Measurements from ENCODE around the gene MYOZ3. TPM values are rescaled to one million over a fixed set of nuclear protein-coding genes. Genes with fewer than 3 reads are reported as not detected.

MYOZ3 gene
- total RNA-seq, 3 donors from 2014 or later, result under 0.01 to 0.33 (median 0.15) TPM

GRCh38 chr5:150630461-150631325 lies 30.4 kb upstream of the MYOZ3 start:
- Histone ChIP-seq H3K36me3 (no peaks in the 10 kb centered on the region), H3K9me3 (no peaks in the 10 kb centered on the region), H3K4me3 (no peak overlapping the region), H3K27ac (peak overlapping the region in 1 of 2 donors; percentile 64), H3K27me3 (no peaks in the 10 kb centered on the region), H3K4me1 (peaks cover 0 to 5% of the 10 kb centered on the region in 2 donors)
- DNase-seq (ENCODE audit: low spot score in 2 of 2), result peak in 1 of 2 donors; percentile 53
- intact Hi-C loops (cut with DNase I; ENCODE audit: low total_unique reads), result no loop called here
- TF ChIP-seq POLR2AphosphoS5 (IDR thresholded peaks at IDR 0.05) (no peak), POLR2A (IDR thresholded peaks at IDR 0.05) (no peak)
- TF ChIP-seq, protein P1, sequence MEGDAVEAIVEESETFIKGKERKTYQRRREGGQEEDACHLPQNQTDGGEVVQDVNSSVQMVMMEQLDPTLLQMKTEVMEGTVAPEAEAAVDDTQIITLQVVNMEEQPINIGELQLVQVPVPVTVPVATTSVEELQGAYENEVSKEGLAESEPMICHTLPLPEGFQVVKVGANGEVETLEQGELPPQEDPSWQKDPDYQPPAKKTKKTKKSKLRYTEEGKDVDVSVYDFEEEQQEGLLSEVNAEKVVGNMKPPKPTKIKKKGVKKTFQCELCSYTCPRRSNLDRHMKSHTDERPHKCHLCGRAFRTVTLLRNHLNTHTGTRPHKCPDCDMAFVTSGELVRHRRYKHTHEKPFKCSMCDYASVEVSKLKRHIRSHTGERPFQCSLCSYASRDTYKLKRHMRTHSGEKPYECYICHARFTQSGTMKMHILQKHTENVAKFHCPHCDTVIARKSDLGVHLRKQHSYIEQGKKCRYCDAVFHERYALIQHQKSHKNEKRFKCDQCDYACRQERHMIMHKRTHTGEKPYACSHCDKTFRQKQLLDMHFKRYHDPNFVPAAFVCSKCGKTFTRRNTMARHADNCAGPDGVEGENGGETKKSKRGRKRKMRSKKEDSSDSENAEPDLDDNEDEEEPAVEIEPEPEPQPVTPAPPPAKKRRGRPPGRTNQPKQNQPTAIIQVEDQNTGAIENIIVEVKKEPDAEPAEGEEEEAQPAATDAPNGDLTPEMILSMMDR (IDR thresholded peaks at IDR 0.05), result no peak

- H3K4me3 ChIP-seq, result no peak overlapping the region
- TF ChIP-seq POLR2AphosphoS5 (IDR thresholded peaks at IDR 0.05) (no peak), POLR2A (IDR thresholded peaks at IDR 0.05) (no peak)
- TF ChIP-seq, protein P1 (IDR thresholded peaks at IDR 0.05), result no peak
- DNase-seq (ENCODE audit: low spot score in 2 of 2), result no peak
- H3K9me3 ChIP-seq, result no peaks in the 10 kb centered on the region
- H3K4me1 ChIP-seq, result peaks cover 0 to 5% of the 10 kb centered on the region in 2 donors
- no peaks in the 10 kb centered on the region for H3K36me3 ChIP-seq
- intact Hi-C loops (cut with DNase I; ENCODE audit: low total_unique reads), result no loop called here
- no peaks in the 10 kb centered on the region for H3K27me3 ChIP-seq
- peak overlapping the region in 1 of 2 donors; percentile 64 for H3K27ac ChIP-seq
Measured at GRCh38 chr5:150631326-150631701, 29.7 kb upstream of the MYOZ3 start.

GRCh38 chr5:150632305-150633160 lies 28.5 kb upstream of the MYOZ3 start:
- Histone ChIP-seq H3K4me3 (no peak overlapping the region), H3K27me3 (no peaks in the 10 kb centered on the region), H3K9me3 (no peaks in the 10 kb centered on the region), H3K4me1 (peaks cover 0 to 5% of the 10 kb centered on the region in 2 donors), H3K36me3 (no peaks in the 10 kb centered on the region), H3K27ac (peak overlapping the region in 1 of 2 donors; percentile 58)
- intact Hi-C loops (cut with DNase I; ENCODE audit: low total_unique reads), result no loop called here
- DNase-seq (ENCODE audit: low spot score in 2 of 2), result no peak
- TF ChIP-seq POLR2A (IDR thresholded peaks at IDR 0.05) (no peak), POLR2AphosphoS5 (IDR thresholded peaks at IDR 0.05) (no peak)
- TF ChIP-seq, protein P1 (IDR thresholded peaks at IDR 0.05), result no peak

- Histone ChIP-seq H3K9me3 (no peaks in the 10 kb centered on the region), H3K27ac (peak overlapping the region in 1 of 2 donors; percentile 17), H3K4me1 (peaks cover 0 to 5% of the 10 kb centered on the region in 2 donors), H3K4me3 (no peak overlapping the region), H3K36me3 (no peaks in the 10 kb centered on the region), H3K27me3 (no peaks in the 10 kb centered on the region)
- TF ChIP-seq, protein P1 (IDR thresholded peaks at IDR 0.05), result no peak
- TF ChIP-seq POLR2AphosphoS5 (IDR thresholded peaks at IDR 0.05), result no peak
- intact Hi-C loops (cut with DNase I; ENCODE audit: low total_unique reads), result no loop called here
- no peak for DNase-seq (ENCODE audit: low spot score in 2 of 2)
Measured at GRCh38 chr5:150633429-150633828, 27.6 kb upstream of the MYOZ3 start.

Measured in breast epithelium (tissue), 4 donors.